Upper lobe of left lung (tissue), 6 donors: ENCODE results near the gene SLC22A1. TPM values are rescaled to one million over a fixed set of nuclear protein-coding genes. Genes with fewer than 3 reads are reported as not detected.

ENCODE experiments used
- ATAC-seq, 2 donors: fragments of 200-7000 bp; cut with Tn5 transposase; one replicate each; pipeline ENCODE4 v1.9.1; 2022; ENCODE audit warnings: mild to moderate bottlenecking in 2 of 2, moderate library complexity in 2 of 2; ENCODE audit not compliant: low FRiP score in 2 of 2
- DNase-seq, 2 donors: peaks; one replicate each; pipeline ENCODE4 v3.0.0-alpha.2; 2019 to 2020
- H3K27ac ChIP-seq, 4 donors: fragments of 200-600 bp; sonication (generic); one replicate each; pipeline ENCODE4 v1.5.1; 2016 to 2019
- H3K27me3 ChIP-seq, 4 donors: fragments of 200-600 bp; sonication (generic); one replicate each; pipeline ENCODE4 v1.5.1; 2017 to 2019
- H3K36me3 ChIP-seq, 4 donors: fragments of 200-600 bp; sonication (generic); one replicate each; pipeline ENCODE4 v1.5.1; 2016 to 2019
- H3K4me1 ChIP-seq, 4 donors: fragments of 200-600 bp; sonication (generic); one replicate each; pipeline ENCODE4 v1.5.1; 2018 to 2019
- H3K4me3 ChIP-seq, 4 donors: fragments of 200-600 bp; sonication (generic); one replicate each; pipeline ENCODE4 v1.5.1; 2017 to 2019; ENCODE audit warnings: mild to moderate bottlenecking in 2 of 4, moderate library complexity in 1 of 4
- H3K9me3 ChIP-seq, 4 donors: fragments of 200-600 bp; sonication (generic); one replicate each; pipeline ENCODE4 v1.5.1; 2018 to 2019
- EP300 ChIP-seq, 4 donors: sonication (generic); formaldehyde crosslinking; IDR thresholded peaks; one replicate each; pipeline ENCODE4 v1.5.1; 2017; ENCODE audit warnings: antibody characterized with exemption in 4 of 4, control low read depth in 2 of 4
- POLR2A ChIP-seq, 4 donors: fragments of 450-650 bp; IDR thresholded peaks; one replicate each; pipeline ENCODE4 v1.5.1; 2016 to 2017; ENCODE audit warnings: antibody characterized with exemption in 4 of 4, mild to moderate bottlenecking in 2 of 4
- POLR2AphosphoS5 ChIP-seq, 2 donors: sonication (generic); formaldehyde crosslinking; IDR thresholded peaks; one replicate each; pipeline ENCODE4 v1.5.1; 2017; ENCODE audit warnings: antibody characterized with exemption in 2 of 2
- WGBS, 2 donors: methylation state at CpG; one replicate each; pipeline ENCODE4 v1.1.5; 2017 to 2018; 5-methylcytosine and 5-hydroxymethylcytosine counted together
- total RNA-seq, 6 donors: library from RNA; depleted of rRNA in 4 of 6; stranded (reverse); fragments of >200 nt in 4 of 6; gene quantifications; one replicate each; pipeline versions ENCODE4 v1.1.0 to v1.2.1, GENCODE V29; 2016 to 2021
- TF ChIP-seq, protein P1 (sequence below), 6 experiments: fragments of 450-650 bp in 4 of 6; fragments of 200-600 bp in 2 of 6; sonication (generic) in 2 of 6; IDR thresholded peaks; one replicate each; pipeline ENCODE4 v1.5.1; 2016 to 2019; ENCODE audit warnings: antibody characterized with exemption in 6 of 6
- donor health status: DM: no; HTN: no; CAD: no; lungs with moderate emphysema.
- donor health status: DM: no; HTN: yes; CAD: no; lungs with severe emphysema.

The SLC22A1 gene
- total RNA-seq, 6 donors from 2014 or later, result 0.67 to 4.2 (median 2.0) TPM

GRCh38 chr6:160170018-160170680 lies 48.5 kb downstream of the SLC22A1 start:
- WGBS, 2 donors, result 56 to 61% methylated on average over 6 of the region's 6 CpGs
- H3K27ac ChIP-seq, result no peak overlapping the region
- H3K36me3 ChIP-seq, result no peaks in the 10 kb centered on the region
- ATAC-seq, result no peak
- TF ChIP-seq, protein P1, sequence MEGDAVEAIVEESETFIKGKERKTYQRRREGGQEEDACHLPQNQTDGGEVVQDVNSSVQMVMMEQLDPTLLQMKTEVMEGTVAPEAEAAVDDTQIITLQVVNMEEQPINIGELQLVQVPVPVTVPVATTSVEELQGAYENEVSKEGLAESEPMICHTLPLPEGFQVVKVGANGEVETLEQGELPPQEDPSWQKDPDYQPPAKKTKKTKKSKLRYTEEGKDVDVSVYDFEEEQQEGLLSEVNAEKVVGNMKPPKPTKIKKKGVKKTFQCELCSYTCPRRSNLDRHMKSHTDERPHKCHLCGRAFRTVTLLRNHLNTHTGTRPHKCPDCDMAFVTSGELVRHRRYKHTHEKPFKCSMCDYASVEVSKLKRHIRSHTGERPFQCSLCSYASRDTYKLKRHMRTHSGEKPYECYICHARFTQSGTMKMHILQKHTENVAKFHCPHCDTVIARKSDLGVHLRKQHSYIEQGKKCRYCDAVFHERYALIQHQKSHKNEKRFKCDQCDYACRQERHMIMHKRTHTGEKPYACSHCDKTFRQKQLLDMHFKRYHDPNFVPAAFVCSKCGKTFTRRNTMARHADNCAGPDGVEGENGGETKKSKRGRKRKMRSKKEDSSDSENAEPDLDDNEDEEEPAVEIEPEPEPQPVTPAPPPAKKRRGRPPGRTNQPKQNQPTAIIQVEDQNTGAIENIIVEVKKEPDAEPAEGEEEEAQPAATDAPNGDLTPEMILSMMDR (IDR thresholded peaks at IDR 0.05), result no peak
- TF ChIP-seq POLR2A (IDR thresholded peaks at IDR 0.05), result no peak
- TF ChIP-seq POLR2AphosphoS5 (IDR thresholded peaks at IDR 0.05), result no peak
- no peak for TF ChIP-seq EP300 (IDR thresholded peaks at IDR 0.05)
- no peaks in the 10 kb centered on the region for H3K9me3 ChIP-seq
- H3K4me3 ChIP-seq, result no peak overlapping the region
- no peaks in the 10 kb centered on the region for H3K4me1 ChIP-seq
- no peak for DNase-seq
- H3K27me3 ChIP-seq, result no peaks in the 10 kb centered on the region

DNA sequence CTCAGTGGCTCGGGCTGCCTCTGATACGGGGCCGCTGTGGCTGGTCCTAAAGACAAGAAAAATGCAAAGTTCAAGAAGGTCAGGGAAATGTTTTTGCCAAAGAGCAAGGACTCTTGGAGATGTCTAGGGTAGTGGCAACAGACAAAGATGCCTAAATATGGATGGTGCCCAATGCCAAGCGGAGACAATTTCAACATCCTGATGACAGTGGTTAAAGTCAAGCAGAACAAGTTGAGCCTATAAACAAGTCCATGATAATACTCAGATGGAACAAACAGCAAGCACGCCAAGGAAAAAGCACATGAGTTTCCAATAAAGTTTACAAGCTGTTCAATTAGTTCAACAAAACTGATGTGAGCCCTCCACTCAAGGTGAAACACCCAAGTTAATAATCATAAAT lies 51.1 kb downstream of the SLC22A1 start:
- TF ChIP-seq POLR2AphosphoS5 (IDR thresholded peaks at IDR 0.05), result no peak
- no peak for TF ChIP-seq EP300 (IDR thresholded peaks at IDR 0.05)
- no peak for TF ChIP-seq POLR2A (IDR thresholded peaks at IDR 0.05)
- TF ChIP-seq, protein P1 (IDR thresholded peaks at IDR 0.05), result no peak
- H3K4me3 ChIP-seq, result no peak overlapping the region
- no peaks in the 10 kb centered on the region for H3K27me3 ChIP-seq
- no peaks in the 10 kb centered on the region for H3K9me3 ChIP-seq
- no peaks in the 10 kb centered on the region for H3K36me3 ChIP-seq
- no peak overlapping the region for H3K27ac ChIP-seq
- H3K4me1 ChIP-seq, result no peaks in the 10 kb centered on the region
- 84 to 94% methylated on average over 5 of the region's 5 CpGs for WGBS, 2 donors
- DNase-seq, result no peak
- ATAC-seq, result no peak

DNA sequence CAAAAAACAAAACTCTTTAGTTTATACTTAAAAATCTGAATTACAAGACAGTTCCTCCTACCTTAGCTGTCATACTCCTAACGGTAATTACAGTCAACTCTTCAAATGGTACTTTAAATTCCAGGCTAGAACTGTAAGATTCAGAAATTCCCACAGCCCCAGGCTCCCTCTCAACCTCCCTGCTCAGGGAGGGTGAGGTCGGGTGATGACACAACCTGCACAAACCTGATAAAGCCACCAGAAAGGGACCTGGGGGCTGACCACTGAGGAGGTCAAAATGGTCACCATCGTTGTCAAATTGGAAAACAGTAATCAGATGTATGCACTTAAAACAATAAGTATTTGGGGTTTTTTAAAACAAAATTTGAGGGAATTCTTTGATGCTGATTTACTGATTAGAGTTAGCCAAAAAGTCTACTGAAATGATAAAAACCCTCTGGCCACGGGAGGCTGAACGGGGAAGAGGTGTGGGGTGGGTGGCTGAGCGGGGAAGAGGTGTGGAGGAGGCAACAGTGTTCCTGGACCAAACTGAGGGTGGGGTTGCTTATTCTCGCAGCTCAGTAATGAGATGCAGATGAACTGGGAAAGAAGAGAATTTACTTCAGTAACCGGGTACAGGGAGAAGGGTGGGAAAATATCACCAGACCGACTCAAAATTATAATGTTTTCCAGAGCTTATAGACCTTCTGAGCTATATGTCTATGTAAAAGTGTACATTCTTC lies 52.4 kb downstream of the SLC22A1 start:
- TF ChIP-seq EP300 (IDR thresholded peaks at IDR 0.05) (no peak), POLR2AphosphoS5 (IDR thresholded peaks at IDR 0.05) (no peak), POLR2A (IDR thresholded peaks at IDR 0.05) (no peak)
- TF ChIP-seq, protein P1 (IDR thresholded peaks at IDR 0.05), result no peak
- Histone ChIP-seq H3K4me3 (no peak overlapping the region), H3K27me3 (no peaks in the 10 kb centered on the region), H3K4me1 (no peaks in the 10 kb centered on the region), H3K9me3 (no peaks in the 10 kb centered on the region), H3K36me3 (no peaks in the 10 kb centered on the region), H3K27ac (no peak overlapping the region)
- DNase-seq, result no peak
- WGBS, 2 donors, result 59 to 73% methylated on average over 9 of the region's 9 CpGs
- no peak for ATAC-seq

DNA sequence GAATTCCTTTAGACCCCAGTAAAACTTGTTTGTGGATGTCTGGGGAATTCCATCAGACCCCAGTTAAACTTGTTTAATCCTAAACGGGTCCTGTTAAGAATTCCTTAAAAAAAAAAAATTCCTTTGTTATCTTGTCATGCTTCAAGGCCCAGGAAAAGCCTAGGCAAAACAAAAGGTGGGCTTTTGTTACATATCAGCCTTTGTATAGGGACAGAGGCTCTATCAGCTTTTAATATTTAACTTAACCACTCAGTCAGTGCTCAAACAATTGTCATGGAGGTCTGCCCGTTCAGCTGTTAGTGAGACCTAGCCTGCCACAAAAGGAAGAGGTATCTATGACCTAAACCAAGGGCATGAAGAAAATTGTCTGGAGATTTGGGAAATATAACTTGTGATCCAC lies 53.1 kb downstream of the SLC22A1 start:
- DNase-seq (no peak), ATAC-seq (no peak)
- no peak overlapping the region for H3K4me3 ChIP-seq
- H3K36me3 ChIP-seq, result no peaks in the 10 kb centered on the region
- TF ChIP-seq, protein P1 (IDR thresholded peaks at IDR 0.05), result no peak
- no peak for TF ChIP-seq EP300 (IDR thresholded peaks at IDR 0.05)
- no peak for TF ChIP-seq POLR2A (IDR thresholded peaks at IDR 0.05)
- no peak for TF ChIP-seq POLR2AphosphoS5 (IDR thresholded peaks at IDR 0.05)
- H3K9me3 ChIP-seq, result no peaks in the 10 kb centered on the region
- H3K27me3 ChIP-seq, result no peaks in the 10 kb centered on the region
- 35 to 40% methylated on average over 2 of the region's 2 CpGs for WGBS, 2 donors
- no peak overlapping the region for H3K27ac ChIP-seq
- no peaks in the 10 kb centered on the region for H3K4me1 ChIP-seq
